HG02852 (cell line): ENCODE results near the gene TMEM154.

Source experiments
- ATAC-seq: cut with Tn5 transposase; IDR thresholded peaks from one replicate; pipeline ENCODE4 v1.9.1; 2021; ENCODE audit warnings: mild to moderate bottlenecking, moderate library complexity; ENCODE audit not compliant: unreplicated experiment

TMEM154 gene

DNA sequence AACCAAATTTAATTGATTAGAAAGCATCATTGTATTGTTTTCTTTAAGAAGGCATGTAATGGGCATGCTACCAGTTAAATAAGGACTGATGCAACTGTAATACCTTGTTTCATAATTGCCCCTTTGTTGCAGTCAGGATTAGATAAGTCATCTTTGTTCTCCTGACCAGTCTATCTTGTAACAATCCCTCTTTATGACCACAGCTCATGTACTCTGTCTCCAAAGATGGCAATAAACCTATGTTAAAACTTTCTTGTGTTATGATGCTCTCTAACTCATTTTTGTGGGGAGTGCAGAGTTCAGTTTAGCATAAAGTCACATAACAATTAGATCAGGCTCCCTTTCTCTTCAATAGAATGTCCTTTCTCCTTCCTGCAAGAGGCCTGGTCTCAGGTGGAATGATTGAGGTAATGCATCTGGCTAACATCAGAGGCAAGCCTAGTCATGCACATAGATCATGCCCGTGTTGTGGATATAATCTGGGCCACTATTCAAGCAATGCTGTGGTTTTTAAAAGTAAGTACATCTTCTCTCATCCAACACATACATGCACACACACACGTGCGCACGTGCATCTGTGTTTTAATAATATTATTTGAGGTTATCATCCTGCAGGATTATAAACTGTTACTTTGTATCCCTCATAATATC, 45.6 kb downstream of the TMEM154 start:
- ATAC-seq: no peak

- ATAC-seq: no peak
Measured at GRCh38 chr4:152633118-152633517, 46.7 kb downstream of the TMEM154 start.

DNA sequence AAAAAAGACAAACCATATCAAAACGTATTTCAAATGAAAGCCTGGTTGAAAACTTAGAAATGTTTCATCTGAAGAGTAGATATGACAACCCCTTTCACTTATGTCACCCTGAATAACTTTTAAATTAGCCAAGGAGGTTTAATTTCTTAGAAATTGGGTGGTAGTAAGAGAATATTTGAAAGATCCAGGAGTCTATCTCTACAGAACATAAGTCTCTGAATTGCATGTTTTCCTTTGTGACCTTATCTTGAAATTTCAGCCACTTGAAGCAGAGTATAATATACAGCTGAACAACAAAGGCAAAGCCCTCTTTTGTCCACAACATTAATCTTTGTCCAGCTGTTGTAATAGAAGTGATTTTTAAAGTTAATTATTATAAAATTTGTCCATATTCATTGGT, 49.5 kb downstream of the TMEM154 start:
- ATAC-seq: no peak

DNA sequence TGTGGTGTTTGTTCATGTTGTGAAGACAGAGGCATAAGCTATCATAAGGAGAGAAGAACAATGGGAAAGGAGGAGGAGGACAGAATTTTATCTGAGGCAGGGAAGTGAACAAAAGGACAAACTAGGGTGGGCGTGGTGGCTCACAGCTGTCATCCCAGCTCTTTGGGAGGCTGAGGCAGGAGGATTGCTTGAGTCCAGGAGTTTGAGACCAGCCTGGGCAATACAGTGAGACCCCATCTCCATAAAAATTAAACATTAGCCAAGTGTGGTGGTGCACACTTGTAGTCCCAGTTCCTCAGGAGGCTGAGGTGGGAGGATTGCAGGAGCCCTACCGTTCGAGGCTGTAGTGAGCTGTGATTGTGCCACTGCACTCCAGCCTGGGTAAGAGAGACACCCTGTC, 49.9 kb downstream of the TMEM154 start:
- ATAC-seq: no peak

GRCh38 chr4:152628128-152628527, 51.7 kb downstream of the TMEM154 start:
- no peak for ATAC-seq

DNA sequence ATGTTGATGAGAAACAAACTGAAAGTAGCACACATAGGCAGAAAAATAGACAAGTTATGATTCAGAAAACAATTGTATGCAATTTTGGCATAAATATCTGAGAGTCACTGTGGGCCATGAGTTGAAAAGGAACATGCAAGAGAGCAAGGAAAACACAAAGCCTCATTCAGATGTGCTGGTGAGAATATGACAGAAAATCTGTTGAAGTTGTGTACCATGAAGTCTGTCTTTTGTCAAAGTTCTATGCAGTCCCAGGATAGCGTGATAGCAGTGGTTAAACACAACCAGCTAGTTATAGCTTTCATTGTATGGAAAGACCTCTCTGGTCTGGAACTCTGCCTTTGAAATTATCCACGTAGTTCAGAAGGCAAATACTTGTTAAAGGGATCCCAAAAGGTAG, 53.0 kb downstream of the TMEM154 start:
- ATAC-seq: no peak

- ATAC-seq: no peak
Measured at GRCh38 chr4:152620915-152621314, 58.9 kb downstream of the TMEM154 start.

- no peak for ATAC-seq
Measured at GRCh38 chr4:152620218-152620617, 59.6 kb downstream of the TMEM154 start.

GRCh38 chr4:152619556-152619955, 60.2 kb downstream of the TMEM154 start:
- ATAC-seq: no peak

- ATAC-seq: no peak
Measured at GRCh38 chr4:152618971-152619370, 60.8 kb downstream of the TMEM154 start.

DNA sequence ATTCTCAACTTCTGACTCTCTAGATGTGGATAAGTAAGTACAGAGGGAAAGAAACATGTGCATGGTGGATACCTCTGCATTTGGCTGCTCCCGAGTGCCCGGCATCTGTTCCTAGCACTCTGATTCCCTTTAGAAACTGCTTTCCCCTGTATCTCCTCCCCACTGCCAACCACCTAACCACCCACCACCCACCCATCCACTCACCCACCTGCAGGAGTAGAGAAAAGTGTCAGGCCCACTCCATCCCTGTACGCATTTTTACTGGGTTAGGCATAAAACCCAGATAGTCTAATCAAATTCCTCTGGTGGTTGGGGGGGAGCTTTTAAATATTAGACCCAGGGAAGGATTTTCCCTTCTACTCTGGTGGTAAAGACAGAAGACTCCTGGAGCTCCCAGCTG, 63.0 kb downstream of the TMEM154 start:
- ATAC-seq: no peak

GRCh38 chr4:152613841-152614721, 65.7 kb downstream of the TMEM154 start:
- ATAC-seq: no peak

DNA sequence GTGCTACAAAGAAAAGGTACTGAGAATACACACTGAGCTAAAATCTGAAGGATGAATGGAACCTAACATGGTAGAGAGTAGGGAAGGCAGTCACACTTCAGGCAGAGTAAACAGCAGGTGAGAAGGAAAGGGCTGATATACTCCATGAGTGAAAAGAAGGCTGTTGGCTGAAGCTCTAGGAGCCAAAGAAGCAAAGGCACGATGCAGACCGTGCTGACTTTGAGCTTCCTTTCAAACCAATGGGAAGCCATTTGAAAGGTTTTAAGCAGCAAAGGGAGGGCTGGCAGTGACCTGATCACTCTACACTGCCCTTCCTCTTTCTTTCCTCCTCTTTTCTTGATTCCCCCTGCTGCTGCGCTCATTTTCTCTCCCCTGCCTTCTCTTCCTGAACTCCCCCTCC, 66.4 kb downstream of the TMEM154 start:
- no peak for ATAC-seq

GRCh38 chr4:152610131-152610530, 69.7 kb downstream of the TMEM154 start:
- no peak for ATAC-seq

DNA sequence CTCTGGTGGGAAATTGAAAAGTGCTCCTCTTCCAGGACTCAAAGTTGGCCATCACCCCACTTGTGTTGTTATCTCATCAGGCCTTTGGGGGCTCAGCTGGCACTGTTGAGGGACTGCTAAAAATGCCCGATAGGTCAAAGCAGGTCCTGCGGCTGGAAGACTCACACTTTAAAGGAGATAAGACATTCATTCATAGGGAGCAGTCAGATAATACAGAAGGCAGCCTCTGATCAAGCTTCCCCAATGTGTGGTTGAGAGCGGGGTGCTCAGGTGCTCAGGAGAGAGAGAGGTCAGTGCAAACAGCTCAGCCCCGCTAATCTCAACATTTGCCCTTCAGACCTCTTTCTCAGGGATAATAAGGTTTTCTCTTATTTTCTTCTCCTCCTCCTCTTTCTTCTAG, 70.3 kb downstream of the TMEM154 start:
- ATAC-seq: no peak

DNA sequence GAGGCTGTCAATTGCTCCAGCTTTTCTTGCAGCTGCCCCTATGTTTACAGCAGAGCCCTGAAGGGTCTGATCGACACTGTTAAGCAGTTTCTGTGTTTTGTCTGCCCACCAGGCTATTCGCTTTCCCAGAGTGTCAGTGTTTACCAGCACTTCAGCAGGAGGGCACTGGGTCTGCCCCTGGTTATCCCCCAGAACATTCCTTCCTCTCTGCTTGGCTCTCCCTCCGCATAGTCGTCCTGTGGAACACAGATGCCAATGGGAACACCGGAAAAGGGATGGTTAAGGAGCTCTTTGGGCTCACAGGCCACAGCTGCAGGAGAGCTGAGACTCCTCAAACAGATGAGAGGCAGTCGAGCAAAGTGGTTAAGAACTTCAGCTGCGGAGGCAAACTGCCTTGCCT, 72.6 kb downstream of the TMEM154 start:
- ATAC-seq: no peak

- ATAC-seq: no peak
Measured at GRCh38 chr4:152606753-152607152, 73.0 kb downstream of the TMEM154 start.

DNA sequence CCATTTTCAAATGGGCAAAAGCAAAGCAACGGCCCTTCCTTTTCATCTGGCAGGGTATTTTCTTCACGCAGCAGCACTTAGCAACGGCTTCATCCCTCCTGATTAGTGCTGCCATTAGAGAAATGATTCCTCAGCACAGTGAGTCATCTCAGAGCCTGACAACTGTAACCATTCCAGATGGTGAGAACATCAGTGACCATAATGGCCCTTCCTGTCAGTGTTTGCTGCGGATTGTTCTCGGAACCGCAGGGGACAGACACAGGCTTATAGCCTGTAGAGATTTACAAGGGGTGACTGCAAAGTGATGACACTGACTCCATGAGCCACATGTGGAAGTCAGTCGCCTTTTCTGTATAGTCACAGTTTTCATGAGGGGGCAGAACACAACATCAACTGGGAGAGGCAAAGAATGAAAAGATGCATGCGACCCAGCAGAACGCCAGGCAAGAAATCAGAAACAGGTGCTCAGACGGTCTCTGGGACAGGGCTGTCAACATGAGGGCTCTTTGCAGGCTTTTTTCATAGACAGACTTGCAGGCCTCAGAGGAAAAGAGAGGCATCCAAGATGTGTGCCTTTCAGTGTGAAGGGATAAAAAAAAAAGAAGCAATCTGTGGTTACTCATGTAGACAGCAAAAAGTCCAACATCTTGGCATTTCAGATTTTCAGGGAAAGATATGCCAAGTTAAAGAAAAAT, 74.0 kb downstream of the TMEM154 start:
- no peak for ATAC-seq

- ATAC-seq: no peak
Measured at GRCh38 chr4:152605031-152605430, 74.8 kb downstream of the TMEM154 start.

DNA sequence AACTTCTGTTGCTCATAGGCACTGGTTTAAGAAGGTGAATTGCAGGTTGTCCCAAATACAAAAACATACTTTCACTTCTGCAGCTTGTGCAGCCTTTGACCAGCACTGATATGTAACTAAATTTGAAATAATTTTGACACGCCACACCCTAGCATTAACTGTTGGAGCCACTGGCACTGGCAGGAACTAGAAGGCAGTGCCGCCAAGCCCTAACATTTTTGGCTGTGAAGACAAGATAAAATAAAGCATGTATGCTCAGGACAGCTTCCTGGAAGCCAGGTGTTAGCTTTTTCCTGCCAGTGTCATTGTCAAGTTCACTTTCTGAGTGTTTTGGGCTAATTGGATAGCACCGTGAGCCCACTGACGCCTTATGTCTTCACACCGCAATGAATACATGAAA, 78.6 kb downstream of the TMEM154 start:
- ATAC-seq: no peak

GRCh38 chr4:152599636-152600035, 80.2 kb downstream of the TMEM154 start:
- ATAC-seq: no peak

- ATAC-seq: no peak
Measured at GRCh38 chr4:152599095-152599494, 80.7 kb downstream of the TMEM154 start.
